HepG2 (cell line): ENCODE measurements around the gene CLN6. TPM values are rescaled to one million over a fixed set of nuclear protein-coding genes. Genes with fewer than 3 reads are reported as not detected.

ENCODE experiments used
- ESRRA ChIP-seq: sonication (generic); formaldehyde crosslinking; IDR thresholded peaks from 2 replicates; pipeline ENCODE4 v1.5.1; 2020; ENCODE audit warnings: mild to moderate bottlenecking, low read depth, missing genetic modification reagents
- HNF4G ChIP-seq, 2 experiments: sonication (generic) in 1 of 2; formaldehyde crosslinking in 1 of 2; IDR thresholded peaks; 2 replicates each; pipeline versions ENCODE4 v1.4.0 to v1.6.1; 2011 to 2020; ENCODE audit warnings: borderline replicate concordance in 2 of 2, low read depth in 2 of 2, mild to moderate bottlenecking in 2 of 2, low read length in 1 of 2, missing genetic modification reagents in 1 of 2, moderate library complexity in 1 of 2
- NAIF1 ChIP-seq: sonication (generic); formaldehyde crosslinking; IDR thresholded peaks from 2 replicates; pipeline ENCODE4 v1.5.0; 2020; ENCODE audit warnings: mild to moderate bottlenecking, missing genetic modification reagents, borderline replicate concordance
- NCOA2 ChIP-seq: sonication (generic); formaldehyde crosslinking; IDR thresholded peaks from 2 replicates; pipeline ENCODE4 v1.8.0; 2022; ENCODE audit warnings: inconsistent platforms
- NFYB ChIP-seq: sonication (generic); formaldehyde crosslinking; IDR thresholded peaks from 2 replicates; pipeline ENCODE4 v1.4.0; 2020; ENCODE audit warnings: missing genetic modification reagents
- NR2F6 ChIP-seq, 2 experiments: IDR thresholded peaks; 2 replicates each; pipeline ENCODE4 v1.6.1; 2016; ENCODE audit warnings: antibody characterized with exemption in 1 of 2, mild to moderate bottlenecking in 1 of 2
- RFX5 ChIP-seq: IDR thresholded peaks from 2 replicates; pipeline ENCODE4 v1.6.1; 2011; ENCODE audit warnings: low read depth, low read length, improper control_type of control experiment
- SCMH1 ChIP-seq: sonication (generic); formaldehyde crosslinking; IDR thresholded peaks from 2 replicates; pipeline ENCODE4 v1.9.0; 2021; ENCODE audit warnings: missing genetic modification reagents, mild to moderate bottlenecking, borderline replicate concordance
- SMAD3 ChIP-seq: sonication (generic); formaldehyde crosslinking; IDR thresholded peaks from 2 replicates; pipeline ENCODE4 v1.4.0; 2020; ENCODE audit warnings: missing genetic modification reagents
- ZBTB21 ChIP-seq: sonication (generic); formaldehyde crosslinking; IDR thresholded peaks from 2 replicates; pipeline ENCODE4 v1.4.0; 2020; ENCODE audit warnings: missing genetic modification reagents
- ZMYM4 ChIP-seq: sonication (generic); formaldehyde crosslinking; IDR thresholded peaks from 2 replicates; pipeline ENCODE4 v1.8.1; 2023; ENCODE audit warnings: mild to moderate bottlenecking, missing genetic modification reagents
- ZNF282 ChIP-seq: fragments of 450-650 bp; IDR thresholded peaks from 2 replicates; pipeline ENCODE4 v1.6.1; 2018; ENCODE audit not compliant: partially characterized antibody
- ZNF7 ChIP-seq: IDR thresholded peaks from 2 replicates; pipeline ENCODE4 v1.6.1; 2016; ENCODE audit warnings: missing biosample characterization, missing genetic modification reagents
- polyA plus RNA-seq, 8 experiments: library from polyadenylated mRNA; depleted of rRNA in 3 of 8; stranded (reverse) in 7 of 8; unstranded in 1 of 8; fragments of >200 nt; fragmentation: Illumina TruSeq in 4 of 8; extraction: Trizol in 4 of 8; gene quantifications; 2 replicates each; pipeline versions ENCODE4 v1.2.1 to v1.2.3, GENCODE V29; 2011 to 2016; ENCODE audit warnings: low read depth in 4 of 8, missing spikeins in 1 of 8, mixed read lengths in 1 of 8; ENCODE audit not compliant: insufficient read depth in 1 of 8
- total RNA-seq, 5 experiments: library from RNA; depleted of rRNA; stranded (reverse); fragments of >200 nt; fragmentation: Illumina TruSeq; extraction: Trizol; gene quantifications; 2 replicates each; pipeline ENCODE4 v1.2.3, GENCODE V29; 2016; ENCODE audit warnings: low read depth in 1 of 5
- TF ChIP-seq, protein P1 (sequence below): sonication (generic); formaldehyde crosslinking; IDR thresholded peaks from 2 replicates; pipeline ENCODE4 v1.4.0; 2020; ENCODE audit warnings: mild to moderate bottlenecking, missing genetic modification reagents
- TF ChIP-seq, protein P2 (sequence below), 2 experiments: fragments of 450-650 bp in 1 of 2; sonication (generic) in 1 of 2; formaldehyde crosslinking; IDR thresholded peaks; 2 replicates each; pipeline versions ENCODE4 v1.5.0 to v1.8.0; 2020 to 2022; ENCODE audit warnings: mild to moderate bottlenecking in 1 of 2, missing genetic modification reagents in 1 of 2
- TF ChIP-seq, protein P3 (sequence below): sonication (generic); formaldehyde crosslinking; conservative IDR thresholded peaks from 2 replicates; pipeline ENCODE4 v1.8.0; 2022; ENCODE audit warnings: mild to moderate bottlenecking, moderate library complexity, missing genetic modification reagents
- TF ChIP-seq, protein P4 (sequence below): sonication (generic); formaldehyde crosslinking; IDR thresholded peaks from 2 replicates; pipeline ENCODE4 v1.4.0; 2020; ENCODE audit warnings: missing genetic modification reagents
- TF ChIP-seq, protein P5 (sequence below): sonication (generic); formaldehyde crosslinking; IDR thresholded peaks from 2 replicates; pipeline ENCODE4 v1.4.0; 2020; ENCODE audit warnings: missing genetic modification reagents, mild to moderate bottlenecking, borderline replicate concordance
- TF ChIP-seq, protein P6 (sequence below): sonication (generic); formaldehyde crosslinking; IDR thresholded peaks from 2 replicates; pipeline ENCODE4 v1.8.1; 2023; ENCODE audit warnings: mild to moderate bottlenecking, missing genetic modification reagents

The CLN6 gene
- total and polyA plus RNA-seq, 2 of the 13 experiments (the other 11 are each of a cell fraction or from before 2014, with no cell fraction given) = 24.9 to 27.1 TPM

DNA sequence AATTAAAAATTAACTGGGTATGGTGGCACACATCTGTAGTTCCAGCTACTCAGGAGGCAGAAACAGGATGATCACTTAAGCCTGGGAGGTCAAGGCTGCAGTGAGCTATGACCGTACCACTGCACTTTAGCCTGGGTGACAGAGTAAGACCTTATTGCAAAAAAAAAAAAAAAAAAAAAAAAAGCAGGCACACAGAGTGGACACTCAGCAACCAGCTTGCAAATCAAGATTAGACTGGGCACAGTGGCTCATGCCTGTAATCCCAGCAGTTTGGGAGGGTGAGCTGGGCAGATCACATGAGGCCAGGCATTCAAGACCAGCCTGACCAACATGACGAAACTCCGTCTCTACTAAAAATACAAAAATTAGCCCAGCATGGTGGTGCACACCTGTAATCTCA is 5.4 kb downstream of the CLN6 start (continued):
- TF ChIP-seq, protein P1, sequence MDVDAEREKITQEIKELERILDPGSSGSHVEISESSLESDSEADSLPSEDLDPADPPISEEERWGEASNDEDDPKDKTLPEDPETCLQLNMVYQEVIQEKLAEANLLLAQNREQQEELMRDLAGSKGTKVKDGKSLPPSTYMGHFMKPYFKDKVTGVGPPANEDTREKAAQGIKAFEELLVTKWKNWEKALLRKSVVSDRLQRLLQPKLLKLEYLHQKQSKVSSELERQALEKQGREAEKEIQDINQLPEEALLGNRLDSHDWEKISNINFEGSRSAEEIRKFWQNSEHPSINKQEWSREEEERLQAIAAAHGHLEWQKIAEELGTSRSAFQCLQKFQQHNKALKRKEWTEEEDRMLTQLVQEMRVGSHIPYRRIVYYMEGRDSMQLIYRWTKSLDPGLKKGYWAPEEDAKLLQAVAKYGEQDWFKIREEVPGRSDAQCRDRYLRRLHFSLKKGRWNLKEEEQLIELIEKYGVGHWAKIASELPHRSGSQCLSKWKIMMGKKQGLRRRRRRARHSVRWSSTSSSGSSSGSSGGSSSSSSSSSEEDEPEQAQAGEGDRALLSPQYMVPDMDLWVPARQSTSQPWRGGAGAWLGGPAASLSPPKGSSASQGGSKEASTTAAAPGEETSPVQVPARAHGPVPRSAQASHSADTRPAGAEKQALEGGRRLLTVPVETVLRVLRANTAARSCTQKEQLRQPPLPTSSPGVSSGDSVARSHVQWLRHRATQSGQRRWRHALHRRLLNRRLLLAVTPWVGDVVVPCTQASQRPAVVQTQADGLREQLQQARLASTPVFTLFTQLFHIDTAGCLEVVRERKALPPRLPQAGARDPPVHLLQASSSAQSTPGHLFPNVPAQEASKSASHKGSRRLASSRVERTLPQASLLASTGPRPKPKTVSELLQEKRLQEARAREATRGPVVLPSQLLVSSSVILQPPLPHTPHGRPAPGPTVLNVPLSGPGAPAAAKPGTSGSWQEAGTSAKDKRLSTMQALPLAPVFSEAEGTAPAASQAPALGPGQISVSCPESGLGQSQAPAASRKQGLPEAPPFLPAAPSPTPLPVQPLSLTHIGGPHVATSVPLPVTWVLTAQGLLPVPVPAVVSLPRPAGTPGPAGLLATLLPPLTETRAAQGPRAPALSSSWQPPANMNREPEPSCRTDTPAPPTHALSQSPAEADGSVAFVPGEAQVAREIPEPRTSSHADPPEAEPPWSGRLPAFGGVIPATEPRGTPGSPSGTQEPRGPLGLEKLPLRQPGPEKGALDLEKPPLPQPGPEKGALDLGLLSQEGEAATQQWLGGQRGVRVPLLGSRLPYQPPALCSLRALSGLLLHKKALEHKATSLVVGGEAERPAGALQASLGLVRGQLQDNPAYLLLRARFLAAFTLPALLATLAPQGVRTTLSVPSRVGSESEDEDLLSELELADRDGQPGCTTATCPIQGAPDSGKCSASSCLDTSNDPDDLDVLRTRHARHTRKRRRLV (CRISPR knock-in tag) = no peak
- no peak for TF ChIP-seq NAIF1 (CRISPR knock-in tag)
- no peak for TF ChIP-seq RFX5
- no peak for TF ChIP-seq ZNF7 (CRISPR knock-in tag)
- no peak for TF ChIP-seq ESRRA (CRISPR knock-in tag)
- TF ChIP-seq SMAD3 (CRISPR knock-in tag) = no peak
- TF ChIP-seq, protein P2, sequence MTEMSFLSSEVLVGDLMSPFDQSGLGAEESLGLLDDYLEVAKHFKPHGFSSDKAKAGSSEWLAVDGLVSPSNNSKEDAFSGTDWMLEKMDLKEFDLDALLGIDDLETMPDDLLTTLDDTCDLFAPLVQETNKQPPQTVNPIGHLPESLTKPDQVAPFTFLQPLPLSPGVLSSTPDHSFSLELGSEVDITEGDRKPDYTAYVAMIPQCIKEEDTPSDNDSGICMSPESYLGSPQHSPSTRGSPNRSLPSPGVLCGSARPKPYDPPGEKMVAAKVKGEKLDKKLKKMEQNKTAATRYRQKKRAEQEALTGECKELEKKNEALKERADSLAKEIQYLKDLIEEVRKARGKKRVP (CRISPR knock-in tag; IDR thresholded peaks at IDR 0.05) = no peak
- no peak for TF ChIP-seq ZBTB21 (CRISPR knock-in tag)
- TF ChIP-seq SCMH1 = no peak
- TF ChIP-seq, protein P3, sequence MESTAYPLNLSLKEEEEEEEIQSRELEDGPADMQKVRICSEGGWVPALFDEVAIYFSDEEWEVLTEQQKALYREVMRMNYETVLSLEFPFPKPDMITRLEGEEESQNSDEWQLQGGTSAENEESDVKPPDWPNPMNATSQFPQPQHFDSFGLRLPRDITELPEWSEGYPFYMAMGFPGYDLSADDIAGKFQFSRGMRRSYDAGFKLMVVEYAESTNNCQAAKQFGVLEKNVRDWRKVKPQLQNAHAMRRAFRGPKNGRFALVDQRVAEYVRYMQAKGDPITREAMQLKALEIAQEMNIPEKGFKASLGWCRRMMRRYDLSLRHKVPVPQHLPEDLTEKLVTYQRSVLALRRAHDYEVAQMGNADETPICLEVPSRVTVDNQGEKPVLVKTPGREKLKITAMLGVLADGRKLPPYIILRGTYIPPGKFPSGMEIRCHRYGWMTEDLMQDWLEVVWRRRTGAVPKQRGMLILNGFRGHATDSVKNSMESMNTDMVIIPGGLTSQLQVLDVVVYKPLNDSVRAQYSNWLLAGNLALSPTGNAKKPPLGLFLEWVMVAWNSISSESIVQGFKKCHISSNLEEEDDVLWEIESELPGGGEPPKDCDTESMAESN (CRISPR knock-in tag) = no peak
- TF ChIP-seq NR2F6 (IDR thresholded peaks at IDR 0.05) = peak; percentile 31; the same call in 1 of the 2 replicates
- TF ChIP-seq NR2F6 (CRISPR knock-in tag; IDR thresholded peaks at IDR 0.05) = 0 out of 2 replicates have a peak, but pooled peaks have one; percentile 20
- no peak for TF ChIP-seq ZMYM4 (CRISPR knock-in tag)
- TF ChIP-seq HNF4G (IDR thresholded peaks at IDR 0.05; ENCODE audit: borderline replicate concordance, low read depth, low read length) = peak; percentile 44
- no peak for TF ChIP-seq HNF4G (CRISPR knock-in tag; IDR thresholded peaks at IDR 0.05; ENCODE audit: borderline replicate concordance, low read depth)
- TF ChIP-seq, protein P4, sequence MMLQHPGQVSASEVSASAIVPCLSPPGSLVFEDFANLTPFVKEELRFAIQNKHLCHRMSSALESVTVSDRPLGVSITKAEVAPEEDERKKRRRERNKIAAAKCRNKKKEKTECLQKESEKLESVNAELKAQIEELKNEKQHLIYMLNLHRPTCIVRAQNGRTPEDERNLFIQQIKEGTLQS (CRISPR knock-in tag) = no peak
- TF ChIP-seq NFYB = no peak
- TF ChIP-seq, protein P5, sequence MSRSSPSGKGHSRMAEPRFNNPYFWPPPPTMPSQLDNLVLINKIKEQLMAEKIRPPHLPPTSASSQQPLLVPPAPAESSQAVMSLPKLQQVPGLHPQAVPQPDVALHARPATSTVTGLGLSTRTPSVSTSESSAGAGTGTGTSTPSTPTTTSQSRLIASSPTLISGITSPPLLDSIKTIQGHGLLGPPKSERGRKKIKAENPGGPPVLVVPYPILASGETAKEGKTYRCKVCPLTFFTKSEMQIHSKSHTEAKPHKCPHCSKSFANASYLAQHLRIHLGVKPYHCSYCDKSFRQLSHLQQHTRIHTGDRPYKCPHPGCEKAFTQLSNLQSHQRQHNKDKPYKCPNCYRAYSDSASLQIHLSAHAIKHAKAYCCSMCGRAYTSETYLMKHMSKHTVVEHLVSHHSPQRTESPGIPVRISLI (CRISPR knock-in tag) = peak; percentile 84
- TF ChIP-seq ZNF282 = no peak
- no peak for TF ChIP-seq NCOA2 (CRISPR knock-in tag)
- TF ChIP-seq, protein P6, sequence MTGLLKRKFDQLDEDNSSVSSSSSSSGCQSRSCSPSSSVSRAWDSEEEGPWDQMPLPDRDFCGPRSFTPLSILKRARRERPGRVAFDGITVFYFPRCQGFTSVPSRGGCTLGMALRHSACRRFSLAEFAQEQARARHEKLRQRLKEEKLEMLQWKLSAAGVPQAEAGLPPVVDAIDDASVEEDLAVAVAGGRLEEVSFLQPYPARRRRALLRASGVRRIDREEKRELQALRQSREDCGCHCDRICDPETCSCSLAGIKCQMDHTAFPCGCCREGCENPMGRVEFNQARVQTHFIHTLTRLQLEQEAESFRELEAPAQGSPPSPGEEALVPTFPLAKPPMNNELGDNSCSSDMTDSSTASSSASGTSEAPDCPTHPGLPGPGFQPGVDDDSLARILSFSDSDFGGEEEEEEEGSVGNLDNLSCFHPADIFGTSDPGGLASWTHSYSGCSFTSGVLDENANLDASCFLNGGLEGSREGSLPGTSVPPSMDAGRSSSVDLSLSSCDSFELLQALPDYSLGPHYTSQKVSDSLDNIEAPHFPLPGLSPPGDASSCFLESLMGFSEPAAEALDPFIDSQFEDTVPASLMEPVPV (CRISPR knock-in tag) = no peak
